PC-3 (cell line): Measurements from ENCODE around the gene GPR68. TPM values are rescaled to one million over a fixed set of nuclear protein-coding genes. Genes with fewer than 3 reads are reported as not detected.
"Not testable (repeated sequence)": the region's sequence is repeated elsewhere in the genome, so short reads cannot be mapped to it uniquely, and the experiment has no call there.

Source experiments
- ATAC-seq: fragments of 200-7000 bp; cut with Tn5 transposase; 2 replicates; pipeline ENCODE4 v1.9.1; 2020; ENCODE audit warnings: mild to moderate bottlenecking, moderate library complexity
- BruUV-seq: library from RNA; stranded (reverse); fragments of 400-500 nt; replicated peaks from 2 replicates; lab custom pipeline; 2021; lab: Mats Ljungman, UMichigan
- CTCF ChIA-PET: fragments of 300-600 bp; sonication (Branson Sonifier 250); formaldehyde crosslinking; loops from one replicate; lab custom pipeline; 2022; ENCODE audit warnings: antibody characterized with exemption; lab: Charles Lee
- POLR2A ChIA-PET: fragments of 300-600 bp; sonication (Branson Sonifier 250); formaldehyde crosslinking; loops from one replicate; lab custom pipeline; 2022; ENCODE audit warnings: antibody characterized with exemption; ENCODE audit not compliant: unreplicated experiment; lab: Charles Lee
- DNase-seq: peaks from one replicate; pipeline ENCODE4 v3.0.0-alpha.2; 2015
- H2AFZ ChIP-seq: fragments of 300-600 bp; sonication (generic); 2 replicates; pipeline ENCODE4 v1.6.0; 2016; ENCODE audit warnings: antibody characterized with exemption, low read length
- H3F3A ChIP-seq: fragments of 300-600 bp; sonication (generic); one replicate; pipeline ENCODE4 v1.6.0; 2017; ENCODE audit warnings: antibody characterized with exemption, low read length, control low read depth, mild to moderate bottlenecking; ENCODE audit not compliant: unreplicated experiment
- H3K27ac ChIP-seq: fragments of 300-600 bp; sonication (generic); 2 replicates; pipeline ENCODE4 v1.5.1; 2016; ENCODE audit warnings: mild to moderate bottlenecking, low read length
- H3K27me3 ChIP-seq: fragments of 300-600 bp; sonication (generic); 2 replicates; pipeline ENCODE4 v1.6.1; 2016; ENCODE audit warnings: low read length, mixed read lengths
- H3K36me3 ChIP-seq: fragments of 300-600 bp; sonication (generic); 2 replicates; pipeline ENCODE4 v1.6.1; 2016; ENCODE audit warnings: low read depth, mixed run types, low read length, mixed read lengths
- H3K4me1 ChIP-seq: fragments of 300-600 bp; sonication (generic); 2 replicates; pipeline ENCODE4 v1.5.1; 2016; ENCODE audit warnings: low read length; ENCODE audit not compliant: insufficient read depth
- H3K4me2 ChIP-seq: fragments of 300-600 bp; sonication (generic); 2 replicates; pipeline ENCODE4 v1.6.0; 2016; ENCODE audit warnings: low read length
- H3K4me3 ChIP-seq: fragments of 300-600 bp; sonication (generic); 2 replicates; pipeline ENCODE4 v1.5.1; 2016; ENCODE audit warnings: mild to moderate bottlenecking, low read length, mixed read lengths
- H3K79me2 ChIP-seq: fragments of 300-600 bp; sonication (generic); 2 replicates; pipeline ENCODE4 v1.6.1; 2017; ENCODE audit warnings: low read length, mixed read lengths
- H3K9ac ChIP-seq: fragments of 300-600 bp; sonication (generic); 2 replicates; pipeline ENCODE4 v1.6.0; 2016; ENCODE audit warnings: mild to moderate bottlenecking, low read length
- H3K9me2 ChIP-seq: fragments of 300-600 bp; sonication (generic); replicated peaks from 2 replicates; pipeline ENCODE4 v1.6.1; 2016; ENCODE audit warnings: mixed run types, low read length, mixed read lengths
- H3K9me3 ChIP-seq: fragments of 300-600 bp; sonication (generic); 2 replicates; pipeline ENCODE4 v1.6.1; 2016; ENCODE audit warnings: low read length, mixed read lengths
- H4K20me1 ChIP-seq: fragments of 300-600 bp; sonication (generic); 2 replicates; pipeline ENCODE4 v1.6.1; 2016; ENCODE audit warnings: low read length, mixed read lengths
- CTCF ChIP-seq: fragments of 300-600 bp; sonication (generic); conservative IDR thresholded peaks from 2 replicates; pipeline ENCODE4 v1.5.1; 2017; ENCODE audit warnings: antibody characterized with exemption, low read depth, mild to moderate bottlenecking, low read length
- EZH2 ChIP-seq: fragments of 300-600 bp; sonication (generic); IDR thresholded peaks from one replicate; pipeline ENCODE4 v1.6.1; 2017; ENCODE audit warnings: antibody characterized with exemption, mild to moderate bottlenecking, low read length; ENCODE audit not compliant: unreplicated experiment
- EZH2phosphoT487 ChIP-seq: fragments of 300-600 bp; sonication (generic); IDR thresholded peaks from 2 replicates; pipeline ENCODE4 v1.6.1; 2018; ENCODE audit warnings: mild to moderate bottlenecking, antibody characterized with exemption, low read length, borderline replicate concordance
- intact Hi-C: fragments of 100-400 bp; cut with micrococcal nuclease; formaldehyde crosslinking; loops from 2 replicates; pipeline ENCODE4 v1.9.0; 2023
- total RNA-seq: library from RNA; depleted of rRNA; stranded (reverse); fragments of >200 nt; gene quantifications from 2 replicates; pipeline ENCODE4 v1.2.3, GENCODE V29; 2014

GPR68 gene
- total RNA-seq, 1 experiment from 2014 or later = 1.5 TPM

- Histone ChIP-seq H3K9ac (no peak overlapping the region), H3K79me2 (no peaks in the 10 kb centered on the region), H4K20me1 (no peaks in the 10 kb centered on the region), H3K4me3 (no peak overlapping the region), H3K27me3 (no peaks in the 10 kb centered on the region), H2AFZ (no peak overlapping the region), H3F3A (no peaks in the 10 kb centered on the region), H3K4me2 (no peak overlapping the region), H3K9me3 (no peaks in the 10 kb centered on the region), H3K9me2 (no peaks in the 10 kb centered on the region), H3K36me3 (no peaks in the 10 kb centered on the region), H3K27ac (peak overlapping the region; percentile 89), H3K4me1 (peaks cover 51% of the 10 kb centered on the region)
- no peak for TF ChIP-seq EZH2phosphoT487
- intact Hi-C loops = loop anchor here (10.0 kb wide), 1 partner anchor 58 kb away; no protein-coding TSS in a partner anchor
- ATAC-seq (no peak), DNase-seq (no peak)
- BruUV-seq = no TSS peak
- ChIA-PET POLR2A (no interaction called here), CTCF (no interaction called here)
These were observed 17.3 kb downstream of the GPR68 start for GRCh38 chr14:91227183-91227628.

- intact Hi-C loops = loop anchor here (10.0 kb wide), 1 partner anchor 58 kb away; no protein-coding TSS in a partner anchor
- DNase-seq, H3K9me3 ChIP-seq, H2AFZ ChIP-seq, H3K27ac ChIP-seq, H3K79me2 ChIP-seq, CTCF ChIA-PET, H3F3A ChIP-seq, BruUV-seq, H3K4me2 ChIP-seq, POLR2A ChIA-PET, H3K9me2 ChIP-seq, H3K4me3 ChIP-seq, H3K36me3 ChIP-seq, ATAC-seq, H3K27me3 ChIP-seq, H3K9ac ChIP-seq, H4K20me1 ChIP-seq: not testable (repeated sequence)
- H3K4me1 ChIP-seq = peaks cover 45% of the 10 kb centered on the region
These were observed 18.1 kb downstream of the GPR68 start for GRCh38 chr14:91226360-91226759.

GRCh38 chr14:91225025-91225424 lies 19.5 kb downstream of the GPR68 start:
- Histone ChIP-seq H3F3A (no peaks in the 10 kb centered on the region), H3K9me3 (no peaks in the 10 kb centered on the region), H3K27me3 (no peaks in the 10 kb centered on the region), H3K4me2 (no peak overlapping the region), H3K9ac (no peak overlapping the region; the same call in 1 of the 2 replicates), H3K27ac (peak overlapping the region; percentile 67), H3K4me1 (peaks cover 34% of the 10 kb centered on the region), H3K36me3 (no peaks in the 10 kb centered on the region), H3K4me3 (no peak overlapping the region), H3K79me2 (no peaks in the 10 kb centered on the region), H4K20me1 (no peaks in the 10 kb centered on the region), H3K9me2 (no peaks in the 10 kb centered on the region), H2AFZ (no peak overlapping the region)
- ChIA-PET CTCF (no interaction called here), POLR2A (no interaction called here)
- TF ChIP-seq EZH2phosphoT487 (no peak), CTCF (no peak), EZH2 (no peak)
- DNase-seq = peak; percentile 37
- BruUV-seq = no TSS peak
- intact Hi-C loops = loop anchor here (10.0 kb wide), 1 partner anchor 60 kb away; no protein-coding TSS in a partner anchor
- no peak for ATAC-seq
